Stimulated activated CD4-positive, alpha-beta T cell treated with anti-CD3 and anti-CD28 coated beads, Interleukin-12 subunit alpha, Interleukin-12 subunit beta, amount 100 ng/mL, for 48 hours (primary cell): ENCODE data around the gene CCDC85B.

Source experiments
- DNase-seq, 3 donors: peaks; one replicate each; pipeline ENCODE4 v3.0.0-alpha.2; 2020; ENCODE audit warnings: low read depth in 2 of 3, low spot score in 1 of 3

Gene CCDC85B

GRCh38 chr11:65928667-65929066 lies 38.2 kb downstream of the CCDC85B start:
- no peak for DNase-seq

- DNase-seq: no peak
Measured at GRCh38 chr11:65931773-65932557, 41.5 kb downstream of the CCDC85B start.

- DNase-seq: peak in 1 of 3 donors; percentile 27
Measured at GRCh38 chr11:65932558-65932919, 42.1 kb downstream of the CCDC85B start.

- DNase-seq: no peak
Measured at GRCh38 chr11:65934014-65934413, 43.5 kb downstream of the CCDC85B start.

- no peak for DNase-seq
Measured at GRCh38 chr11:65937766-65938165, 47.3 kb downstream of the CCDC85B start.
